GM12864 (cell line): ENCODE measurements around the gene CTNNBL1.

Experiments used
- DNase-seq: peaks from one replicate; pipeline ENCODE4 v3.0.0-alpha.2; 2011; ENCODE audit warnings: low read depth
- H3K4me3 ChIP-seq: 2 replicates; pipeline ENCODE4 v1.5.1; 2011; ENCODE audit warnings: mild to moderate bottlenecking, low read depth, low read length, control low read depth
- TF ChIP-seq, protein P1 (sequence below): IDR thresholded peaks from 2 replicates; pipeline ENCODE4 v1.5.1; 2011; ENCODE audit warnings: low read depth, mild to moderate bottlenecking, moderate library complexity, low read length, control low read depth, inconsistent platforms; ENCODE audit errors: missing control alignments

Gene CTNNBL1

DNA sequence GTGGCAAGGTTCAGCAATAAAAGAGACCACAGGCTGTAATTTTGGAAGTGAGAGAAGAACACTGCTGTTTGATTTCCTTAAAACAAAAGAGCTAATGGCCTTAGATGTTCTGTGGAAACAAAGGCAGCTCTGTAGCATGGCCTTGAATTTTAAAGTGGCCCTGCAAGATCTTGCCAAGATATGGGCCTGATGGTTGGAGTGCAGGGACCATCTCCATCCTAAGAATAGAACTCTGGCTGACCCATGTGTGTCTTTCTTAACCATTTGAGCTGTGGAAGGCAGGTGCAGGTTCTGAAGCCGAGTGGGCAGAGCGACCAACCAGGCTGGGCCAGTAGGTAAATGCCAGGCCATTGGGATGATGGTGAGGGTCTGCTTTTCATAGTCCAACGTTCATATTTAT, 135.3 kb downstream of the CTNNBL1 start:
- H3K4me3 ChIP-seq: no peak overlapping the region
- TF ChIP-seq, protein P1, sequence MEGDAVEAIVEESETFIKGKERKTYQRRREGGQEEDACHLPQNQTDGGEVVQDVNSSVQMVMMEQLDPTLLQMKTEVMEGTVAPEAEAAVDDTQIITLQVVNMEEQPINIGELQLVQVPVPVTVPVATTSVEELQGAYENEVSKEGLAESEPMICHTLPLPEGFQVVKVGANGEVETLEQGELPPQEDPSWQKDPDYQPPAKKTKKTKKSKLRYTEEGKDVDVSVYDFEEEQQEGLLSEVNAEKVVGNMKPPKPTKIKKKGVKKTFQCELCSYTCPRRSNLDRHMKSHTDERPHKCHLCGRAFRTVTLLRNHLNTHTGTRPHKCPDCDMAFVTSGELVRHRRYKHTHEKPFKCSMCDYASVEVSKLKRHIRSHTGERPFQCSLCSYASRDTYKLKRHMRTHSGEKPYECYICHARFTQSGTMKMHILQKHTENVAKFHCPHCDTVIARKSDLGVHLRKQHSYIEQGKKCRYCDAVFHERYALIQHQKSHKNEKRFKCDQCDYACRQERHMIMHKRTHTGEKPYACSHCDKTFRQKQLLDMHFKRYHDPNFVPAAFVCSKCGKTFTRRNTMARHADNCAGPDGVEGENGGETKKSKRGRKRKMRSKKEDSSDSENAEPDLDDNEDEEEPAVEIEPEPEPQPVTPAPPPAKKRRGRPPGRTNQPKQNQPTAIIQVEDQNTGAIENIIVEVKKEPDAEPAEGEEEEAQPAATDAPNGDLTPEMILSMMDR: no peak
- DNase-seq: no peak

DNA sequence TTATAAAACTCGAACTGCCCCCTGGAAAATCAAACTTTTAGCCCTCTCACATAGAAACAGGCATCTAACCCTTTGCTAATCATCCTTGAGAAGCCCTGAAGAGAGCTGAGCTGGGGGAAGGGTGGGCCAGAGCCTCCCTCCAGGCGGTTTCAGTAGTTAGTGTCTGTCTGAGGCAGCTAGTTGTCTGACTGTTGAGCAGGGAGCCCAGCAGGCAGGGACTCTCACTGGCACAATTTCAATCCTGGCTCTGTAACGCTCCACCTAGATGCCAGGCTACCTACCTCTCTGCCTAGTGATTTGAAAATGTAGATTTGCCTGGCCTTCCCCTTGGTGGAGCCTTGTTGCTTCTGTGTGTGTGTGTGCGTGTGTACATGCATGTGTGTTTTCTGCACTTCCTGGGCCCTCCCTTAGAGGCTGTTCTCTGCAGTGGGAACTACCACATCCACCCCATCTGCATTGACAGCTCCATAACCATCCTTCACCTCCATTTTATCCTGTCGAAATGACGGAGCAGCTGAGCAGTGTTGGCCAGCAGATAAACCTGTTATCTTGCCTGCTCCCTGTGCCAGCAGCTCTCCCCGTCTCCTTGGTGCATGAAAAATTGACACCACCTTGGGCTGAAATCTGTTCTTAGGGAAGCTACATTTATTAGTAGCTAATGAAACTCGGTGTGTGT, 139.5 kb downstream of the CTNNBL1 start:
- TF ChIP-seq, protein P1: no peak
- no peak for DNase-seq
- no peak overlapping the region for H3K4me3 ChIP-seq

DNA sequence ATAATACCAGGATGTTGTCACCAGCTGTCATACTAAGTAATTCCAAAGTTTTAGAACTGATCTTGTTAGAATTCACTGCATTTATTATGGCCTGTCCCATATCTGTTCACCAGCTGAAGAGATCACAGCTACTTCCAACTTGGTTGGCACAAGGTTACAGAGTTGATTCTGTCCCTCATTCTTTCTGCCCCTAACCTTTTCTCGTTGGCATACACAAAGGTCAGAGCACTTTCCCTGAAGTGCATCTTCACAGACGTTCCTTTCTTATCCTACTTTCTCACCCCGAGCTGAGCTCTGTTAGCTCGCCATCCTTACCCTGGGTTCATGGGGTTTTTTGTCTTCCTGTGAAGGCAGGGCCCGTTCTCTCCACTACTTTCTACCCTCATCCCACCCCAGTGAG, 143.1 kb downstream of the CTNNBL1 start:
- DNase-seq: no peak
- no peak overlapping the region for H3K4me3 ChIP-seq
- TF ChIP-seq, protein P1: no peak

DNA sequence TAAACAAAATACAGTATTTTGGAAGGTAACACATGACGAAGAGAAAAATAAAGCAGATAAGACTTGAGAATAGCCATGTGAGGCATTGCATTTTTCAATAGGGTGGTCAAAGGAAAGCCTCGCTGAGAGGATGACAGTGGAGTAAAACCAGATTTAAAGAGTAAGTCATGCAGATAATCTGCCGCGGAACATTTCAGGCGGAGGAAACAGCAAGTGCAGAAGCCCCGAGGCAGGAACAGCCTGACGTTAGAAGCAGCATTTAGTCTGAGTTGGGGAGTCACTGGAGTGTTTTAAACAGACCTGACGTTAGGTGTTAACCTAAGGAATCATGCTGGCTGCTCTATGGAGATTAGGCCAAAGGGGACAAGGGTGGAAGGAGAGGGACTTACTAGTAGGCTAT, 144.1 kb downstream of the CTNNBL1 start:
- DNase-seq: no peak

DNA sequence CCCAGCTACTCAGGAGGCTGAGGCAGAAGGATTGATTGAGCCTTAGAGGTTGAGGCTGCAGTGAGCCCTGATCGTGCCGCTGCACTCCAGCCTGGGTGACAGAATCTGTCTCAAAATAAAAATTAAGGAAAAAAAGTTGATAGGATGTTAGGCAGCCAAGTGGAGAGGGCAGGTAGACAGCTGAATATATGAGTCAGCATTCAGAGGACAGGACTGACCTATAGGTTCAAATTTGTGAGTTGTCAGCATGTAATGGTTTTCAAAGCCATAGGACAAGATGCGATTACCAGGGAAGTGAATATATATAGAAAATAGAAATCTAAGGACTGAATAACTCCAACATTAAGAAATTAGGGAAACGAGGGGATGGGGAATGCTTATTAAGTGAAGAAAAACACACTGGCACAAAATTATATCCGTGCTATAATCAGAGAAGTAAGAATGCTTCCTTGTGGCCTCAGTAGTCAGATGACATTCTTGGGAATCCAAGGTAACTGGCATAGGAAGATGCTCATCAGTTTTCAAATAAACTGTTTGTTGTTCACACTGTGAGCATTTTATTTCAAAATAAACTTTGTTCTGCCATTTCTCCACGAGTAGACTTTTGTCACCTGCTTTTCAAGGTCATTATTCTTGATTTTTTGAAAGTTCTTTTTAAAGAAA, 145.1 kb downstream of the CTNNBL1 start:
- no peak for DNase-seq
- no peak overlapping the region for H3K4me3 ChIP-seq
- TF ChIP-seq, protein P1: no peak

More for the DNA sequence above, 144.1 kb downstream of the CTNNBL1 start:
- no peak overlapping the region for H3K4me3 ChIP-seq
- TF ChIP-seq, protein P1: no peak

DNA sequence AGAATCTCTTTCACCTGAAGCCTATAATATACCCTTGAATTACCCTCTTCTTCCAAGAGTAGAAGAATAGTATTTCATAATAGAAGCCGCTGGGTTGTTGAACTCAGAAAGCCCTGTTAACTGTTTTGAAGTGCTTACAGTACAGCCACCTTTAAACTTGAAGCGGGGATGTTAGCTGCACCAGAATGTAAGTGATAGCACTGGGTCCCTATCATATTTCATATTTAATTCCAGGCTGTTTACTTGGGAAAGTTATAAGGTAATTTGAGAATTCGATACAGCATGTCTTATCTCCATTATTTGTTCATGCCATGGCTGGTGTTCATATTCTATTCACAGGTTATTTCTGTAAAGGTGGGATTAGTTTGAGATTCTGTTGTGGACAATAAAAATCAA, 145.6 kb downstream of the CTNNBL1 start:
- DNase-seq: no peak
- TF ChIP-seq, protein P1: no peak
- no peak overlapping the region for H3K4me3 ChIP-seq

DNA sequence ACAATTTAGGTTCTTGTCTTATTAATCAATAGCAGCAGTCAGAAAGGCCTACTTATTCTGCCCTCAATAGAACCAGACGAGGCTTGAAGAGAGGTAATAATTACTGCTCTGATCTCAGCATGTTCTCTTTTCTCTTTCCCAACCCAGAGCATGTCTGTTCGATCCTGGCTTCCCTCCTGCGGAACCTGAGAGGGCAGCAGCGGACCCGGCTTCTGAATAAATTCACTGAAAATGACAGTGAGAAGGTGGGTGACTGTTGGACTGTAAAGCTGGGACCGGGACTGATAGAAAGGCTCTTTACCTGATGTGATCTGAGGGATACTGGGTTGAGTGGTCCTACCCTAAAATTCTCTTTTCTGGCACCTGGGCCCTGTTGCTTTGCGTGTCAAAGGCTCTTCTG, 146.1 kb downstream of the CTNNBL1 start:
- DNase-seq: no peak

More for the DNA sequence above, 146.1 kb downstream of the CTNNBL1 start:
- H3K4me3 ChIP-seq: no peak overlapping the region
- TF ChIP-seq, protein P1: no peak
